T-helper 22 cell (primary cell): ENCODE results near the gene F13B.
"Not testable (repeated sequence)": the region's sequence is repeated elsewhere in the genome, so short reads cannot be mapped to it uniquely, and the experiment has no call there.

ENCODE experiments used
- DNase-seq: peaks from one replicate; pipeline ENCODE4 v3.0.0-alpha.2; 2020; ENCODE audit warnings: low read depth

Gene F13B

DNA sequence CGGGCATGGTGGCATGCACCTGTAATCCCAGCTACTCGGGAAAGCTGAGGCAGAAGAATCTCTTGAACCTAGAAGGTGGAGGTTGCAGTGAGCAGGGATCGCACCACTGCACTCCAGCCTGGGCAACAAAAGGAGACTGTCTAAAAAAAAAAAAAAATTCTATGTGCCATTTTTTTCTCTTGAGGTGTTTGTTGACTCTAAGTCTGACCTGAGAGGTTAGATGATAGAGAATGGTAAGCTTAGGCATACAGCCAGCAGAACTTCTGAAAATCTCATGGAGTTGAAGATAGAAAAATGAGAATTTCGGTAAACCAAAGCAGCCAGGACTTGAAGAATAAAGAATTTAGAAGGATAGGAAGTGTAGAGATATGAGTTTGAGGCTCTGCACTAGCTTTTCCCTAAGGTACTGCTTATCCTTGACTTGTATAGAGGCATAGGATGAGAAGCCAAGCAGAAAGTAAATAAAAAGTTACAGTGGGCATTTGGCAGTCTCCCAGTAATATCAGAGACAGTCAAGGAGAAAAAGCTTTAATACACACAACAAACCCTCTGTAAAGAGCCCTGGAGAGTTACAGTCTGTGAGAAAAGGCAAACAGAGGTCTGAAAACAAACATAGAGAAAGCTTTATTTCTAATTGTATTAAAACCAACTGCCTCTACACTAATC is 24.3 kb downstream of the F13B start:
- DNase-seq = no peak

DNA sequence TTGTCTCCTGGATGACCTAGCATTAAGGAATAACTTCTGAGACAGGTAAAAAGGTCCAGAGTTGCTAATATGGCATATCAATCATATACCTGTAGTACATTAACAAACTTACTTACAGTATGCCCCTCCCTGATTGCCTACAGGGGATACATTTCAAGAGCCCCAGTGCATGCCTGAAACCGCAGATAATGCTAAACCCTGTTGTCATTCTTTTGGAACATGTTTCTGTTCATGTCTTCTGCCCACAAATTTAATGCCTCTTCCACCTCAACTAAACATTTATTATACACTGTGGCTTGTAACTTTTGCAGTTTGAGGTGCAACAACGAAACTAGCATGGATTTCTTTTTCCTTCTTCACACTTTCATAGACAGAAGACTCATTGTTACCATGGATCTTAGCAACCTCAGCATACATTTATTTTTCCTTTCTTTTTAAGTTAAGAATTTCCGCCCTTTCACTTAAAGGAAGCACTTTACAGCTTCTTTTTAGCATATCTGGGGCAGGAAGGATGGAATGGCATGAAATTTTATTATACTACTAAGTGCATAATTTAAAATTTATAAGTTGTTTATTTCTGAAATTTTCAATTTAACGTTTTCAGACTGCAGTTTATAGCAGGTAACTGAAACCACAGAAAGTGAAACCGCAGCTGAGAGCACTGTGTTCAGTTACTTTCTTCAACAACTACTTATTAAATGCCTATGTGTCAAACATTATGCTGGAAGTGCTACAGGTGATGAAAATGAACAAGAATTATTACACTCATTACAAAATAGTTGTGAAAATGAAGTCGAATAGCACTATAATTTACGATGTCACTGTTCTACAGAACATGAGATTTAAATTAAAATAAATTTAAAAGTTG is 25.3 kb downstream of the F13B start:
- DNase-seq = no peak

DNA sequence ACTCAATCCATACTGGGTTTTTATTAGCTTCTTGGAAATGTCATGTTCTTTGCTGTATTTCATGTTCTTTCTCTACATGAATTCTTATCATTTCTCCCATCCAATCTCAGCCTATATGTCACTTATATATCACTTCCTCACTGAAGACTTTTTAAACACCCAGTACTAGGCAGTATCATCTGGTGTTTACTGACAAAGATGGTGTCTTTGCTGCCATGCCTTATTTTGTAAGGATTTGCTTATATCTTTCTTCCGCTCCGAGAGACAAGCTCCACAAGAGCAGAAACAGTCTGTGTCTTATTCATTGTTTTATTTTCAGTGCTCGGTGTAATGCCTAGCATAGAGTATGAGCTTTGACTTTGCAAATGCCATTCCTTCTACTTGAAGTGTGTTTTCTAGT is 30.2 kb downstream of the F13B start:
- DNase-seq = no peak

DNA sequence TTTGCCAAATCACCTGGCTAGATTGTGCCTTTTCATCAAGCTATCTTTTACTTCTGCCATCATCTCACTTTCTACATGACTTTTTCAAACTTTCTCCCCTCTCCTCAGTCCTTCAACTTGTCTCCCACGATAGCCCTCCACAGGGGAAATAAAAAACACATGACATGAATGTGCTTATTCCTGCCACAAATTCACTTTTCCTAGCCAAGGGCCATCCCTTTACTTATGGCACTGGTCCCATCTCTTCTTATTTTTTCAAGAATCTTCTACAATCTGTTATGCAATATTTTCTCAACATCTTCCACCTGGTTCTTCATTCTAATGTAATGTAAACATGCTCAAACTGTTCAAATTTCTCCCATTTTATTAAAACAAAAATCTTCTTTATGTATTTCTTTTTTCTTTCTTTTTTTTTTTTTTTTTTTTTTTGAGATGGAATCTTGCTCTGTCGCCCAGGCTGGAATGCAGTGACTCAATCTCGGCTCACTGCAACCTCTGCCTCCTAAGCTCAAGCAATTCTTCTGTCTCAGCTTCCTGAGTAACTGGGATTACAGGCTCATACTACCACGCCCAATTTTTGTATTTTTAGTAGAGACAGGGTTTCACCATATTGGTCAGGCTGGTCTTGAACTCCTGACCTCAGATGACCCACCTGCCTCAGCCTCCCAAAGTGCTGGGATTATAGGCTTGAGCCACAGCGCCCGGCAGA is 32.3 kb downstream of the F13B start:
- not testable (repeated sequence) for DNase-seq

DNA sequence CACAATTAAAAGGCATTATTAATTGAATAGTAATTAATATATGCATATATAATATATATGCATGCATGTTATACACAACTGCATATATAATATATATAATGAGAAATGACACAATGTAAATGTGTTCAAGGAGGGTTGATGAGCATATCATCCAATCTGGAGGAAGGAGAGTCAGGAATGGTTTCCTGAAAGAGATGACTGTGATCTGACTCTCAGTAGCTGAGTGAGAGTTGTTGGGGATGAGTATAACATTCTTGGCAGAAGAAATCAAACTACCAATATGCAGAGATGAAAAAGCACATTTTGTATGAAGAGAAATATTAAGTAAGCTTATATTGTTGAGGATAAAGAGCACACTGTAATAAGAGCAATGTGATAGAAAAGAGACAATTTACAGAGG is 37.3 kb downstream of the F13B start:
- DNase-seq = no peak

DNA sequence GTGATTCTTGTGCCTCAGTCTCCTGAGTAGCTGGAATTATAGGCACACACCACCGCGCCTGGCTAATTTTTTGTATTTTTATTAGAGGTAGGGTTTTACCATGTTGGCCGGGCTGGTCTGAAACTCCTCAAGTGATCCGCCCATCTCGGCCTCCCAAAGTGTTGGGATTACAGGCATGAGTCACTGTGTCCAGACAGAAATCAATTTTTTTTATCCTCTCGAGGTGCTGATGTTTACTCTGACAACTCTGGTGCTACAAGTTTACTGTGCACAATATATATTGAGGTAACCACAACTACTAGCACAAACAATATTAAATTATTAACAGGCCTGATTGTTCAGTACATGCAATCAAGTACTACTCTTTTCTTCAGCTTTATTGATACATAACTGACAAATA is 39.7 kb downstream of the F13B start:
- no peak for DNase-seq

DNA sequence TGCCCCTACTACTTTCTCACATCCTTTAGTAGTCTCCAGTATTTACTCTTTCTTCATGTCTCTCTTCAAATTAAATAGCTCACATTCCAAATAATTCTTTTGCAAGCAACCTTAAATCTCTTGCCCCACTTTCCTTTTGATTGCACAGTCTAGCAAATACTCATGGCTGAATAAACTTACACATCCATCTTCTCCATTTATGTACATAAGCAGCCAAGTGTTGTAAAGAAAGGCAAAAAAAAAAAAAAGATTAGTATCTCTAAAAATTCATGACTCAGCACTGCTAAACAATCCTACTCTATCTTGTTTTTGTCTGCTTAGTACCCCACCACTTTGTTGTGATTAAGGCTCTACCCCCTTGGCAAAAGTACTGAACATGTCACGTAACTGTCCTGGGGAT is 42.6 kb downstream of the F13B start:
- DNase-seq = no peak

DNA sequence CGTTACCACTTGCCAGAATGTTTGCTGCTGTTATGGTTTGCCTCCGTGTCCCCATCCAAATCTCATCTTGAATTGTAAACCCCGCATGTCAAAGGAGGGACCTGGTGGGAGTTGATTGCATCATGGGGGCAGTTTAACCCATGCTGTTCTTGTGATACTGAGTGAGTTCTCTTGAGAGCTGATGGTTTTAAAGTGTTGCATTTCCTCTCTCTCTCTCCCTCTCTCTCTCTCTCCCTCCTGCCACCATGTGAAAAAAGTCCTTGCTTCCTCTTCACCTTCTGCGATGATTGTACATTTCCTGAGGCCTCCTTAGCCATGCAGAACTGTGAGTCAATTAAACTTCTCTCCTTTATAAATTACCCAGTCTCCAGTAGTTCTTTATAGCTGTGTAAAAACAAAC is 45.3 kb downstream of the F13B start:
- no peak for DNase-seq

DNA sequence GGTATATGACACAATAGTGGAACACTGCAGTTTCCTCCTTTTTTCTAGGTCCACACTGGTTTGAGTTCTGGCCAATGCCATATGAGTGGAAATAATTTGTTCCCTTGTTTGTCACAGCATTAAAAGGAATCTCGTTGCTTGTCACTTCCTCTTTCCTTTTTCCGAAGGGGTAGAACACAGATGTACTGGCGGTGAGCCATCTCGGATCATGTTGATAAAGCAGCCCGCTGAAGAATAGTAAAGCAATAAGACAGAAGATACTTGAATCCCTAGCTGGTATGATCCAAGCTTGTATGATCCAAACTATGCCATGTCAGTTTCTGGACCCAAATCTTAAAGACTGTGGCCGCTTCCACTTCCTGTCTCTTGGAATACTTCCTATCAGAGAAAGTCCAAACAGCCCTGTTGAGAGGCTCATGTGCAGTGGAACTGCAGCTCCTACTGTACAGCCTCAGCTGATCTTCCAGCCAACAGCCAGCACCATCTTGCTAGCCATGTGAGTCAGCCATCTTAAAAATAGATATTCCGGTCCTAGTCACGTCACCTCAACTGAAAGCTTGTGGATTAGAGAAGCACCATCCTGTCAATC is 49.4 kb downstream of the F13B start:
- no peak for DNase-seq

DNA sequence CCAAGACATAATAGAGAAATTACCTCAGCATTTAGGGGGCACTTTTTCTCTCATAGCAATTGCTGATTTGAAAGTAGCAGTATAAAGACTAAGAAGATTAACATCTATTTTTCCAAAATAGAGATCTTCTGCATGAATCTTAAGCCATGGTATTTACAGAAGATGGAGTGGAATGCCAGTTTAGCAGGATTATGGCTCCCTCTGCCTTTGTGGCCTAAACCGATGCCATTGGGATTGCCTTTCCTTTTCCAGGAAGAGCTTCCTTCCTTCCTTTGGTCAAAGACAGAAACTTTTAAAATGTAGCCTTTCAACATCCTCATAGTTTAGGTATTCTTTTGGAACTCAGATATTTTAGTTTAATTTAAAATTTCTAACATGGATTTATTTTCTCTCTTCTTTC is 50.3 kb downstream of the F13B start:
- DNase-seq = no peak

DNA sequence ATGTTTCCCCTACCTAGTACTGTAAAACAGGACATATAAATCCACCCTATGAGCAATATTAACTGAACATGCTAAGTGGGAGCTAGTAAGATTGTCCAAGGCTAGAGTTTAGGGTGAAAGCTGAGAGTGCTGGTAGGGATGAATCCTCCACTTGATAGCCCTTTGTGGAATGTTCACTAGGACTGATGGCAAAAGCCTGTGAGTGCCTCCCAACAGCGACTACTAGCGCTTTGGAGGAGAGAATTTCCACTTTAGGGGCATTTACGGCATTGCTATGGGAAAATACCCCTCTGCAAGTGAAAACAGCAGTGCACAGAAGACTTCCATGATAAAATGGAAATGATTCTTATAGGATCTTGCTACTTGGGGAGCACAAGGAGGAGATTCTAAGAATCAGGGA is 53.8 kb downstream of the F13B start:
- no peak for DNase-seq

DNA sequence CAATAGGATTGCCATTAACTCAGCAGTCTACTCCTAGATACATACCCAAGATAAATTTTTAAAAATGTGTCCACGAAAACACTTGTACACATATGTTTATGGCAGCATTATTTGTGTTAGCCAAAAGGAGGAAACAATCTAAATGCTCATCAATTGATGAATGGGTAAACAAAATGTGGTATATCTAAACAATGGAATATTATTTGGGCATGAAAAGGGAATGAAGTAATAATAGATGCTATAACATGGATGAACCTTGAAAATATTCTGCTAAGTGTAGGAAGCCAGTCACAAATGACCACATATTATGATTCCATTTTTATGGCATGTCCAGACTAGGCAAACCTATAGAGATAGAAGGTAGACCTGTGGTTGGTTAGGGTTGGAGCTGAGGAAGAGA is 55.4 kb downstream of the F13B start:
- DNase-seq = no peak

DNA sequence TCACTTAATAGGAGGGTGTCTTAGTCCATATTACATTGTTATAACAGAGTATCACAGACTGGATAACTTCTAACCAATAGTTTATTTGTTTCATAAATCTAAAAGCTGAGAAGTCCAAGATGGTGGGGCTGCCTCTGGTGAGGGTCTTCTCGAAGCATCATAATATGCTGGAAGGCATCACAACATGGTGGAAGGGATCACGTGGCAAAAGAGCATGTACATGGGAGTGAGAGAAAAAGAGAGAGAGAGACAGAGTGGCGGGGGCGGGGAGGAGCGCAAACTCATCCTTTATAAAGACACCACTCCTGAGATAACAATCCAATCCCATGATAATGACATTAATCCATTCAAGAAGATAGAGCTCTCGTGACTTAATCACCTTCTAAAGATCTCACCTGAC is 58.2 kb downstream of the F13B start:
- no peak for DNase-seq

DNA sequence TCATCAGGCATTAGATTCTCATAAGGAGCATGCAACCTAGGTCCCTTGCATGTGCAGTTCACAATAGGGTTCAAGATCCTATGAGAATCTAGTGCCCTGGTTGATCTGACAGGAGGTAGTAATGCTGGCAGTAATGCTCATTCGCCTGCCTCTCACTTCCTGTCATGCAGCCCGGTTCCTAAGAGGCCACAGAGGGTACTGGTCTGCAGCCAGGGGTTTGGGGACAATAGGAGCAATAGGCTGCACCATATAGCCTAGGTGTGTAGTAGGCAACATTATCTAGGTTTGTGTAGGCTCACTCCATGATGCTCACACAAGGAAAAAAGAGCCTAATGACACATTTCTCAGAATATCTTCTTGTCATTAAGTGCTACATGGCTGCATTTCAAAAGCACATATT is 63.9 kb downstream of the F13B start:
- no peak for DNase-seq

DNA sequence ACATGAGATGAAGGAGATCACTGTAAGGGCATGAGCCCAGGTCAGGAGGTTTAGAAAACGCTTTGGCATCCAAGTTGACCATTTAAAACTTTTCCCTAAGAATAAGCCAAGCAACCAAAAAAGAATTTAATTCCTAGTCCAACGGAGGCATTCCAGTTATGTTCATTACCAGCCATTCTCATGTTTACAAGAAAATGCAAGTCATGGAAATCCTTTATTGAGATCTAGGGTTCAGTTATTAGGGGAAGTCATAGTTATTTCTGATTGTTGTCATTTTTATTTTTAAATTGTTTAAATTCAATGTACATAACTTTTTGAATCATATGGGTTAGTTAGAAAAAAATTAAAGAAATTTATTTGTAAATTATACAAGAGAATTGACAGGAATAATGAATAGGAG is 65.2 kb downstream of the F13B start:
- DNase-seq = no peak

DNA sequence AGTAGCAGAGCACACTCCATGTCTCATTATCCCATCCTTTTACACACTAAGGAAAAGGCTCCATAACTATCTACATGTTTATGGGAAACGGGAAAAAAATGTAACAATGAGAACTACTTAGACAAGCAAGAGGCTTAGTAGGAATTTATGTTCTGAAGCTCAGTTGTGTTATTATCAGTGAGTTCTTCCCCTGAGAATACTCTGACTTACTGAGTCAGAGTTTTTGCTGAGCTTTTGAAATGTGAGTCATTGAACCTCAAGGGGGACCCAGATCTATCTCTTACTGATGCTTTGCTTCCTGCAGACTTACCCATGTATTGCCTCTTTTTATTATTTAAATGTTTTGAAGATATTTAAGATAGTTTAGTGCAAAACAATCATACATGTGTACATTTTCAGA is 69.6 kb downstream of the F13B start:
- DNase-seq = no peak

DNA sequence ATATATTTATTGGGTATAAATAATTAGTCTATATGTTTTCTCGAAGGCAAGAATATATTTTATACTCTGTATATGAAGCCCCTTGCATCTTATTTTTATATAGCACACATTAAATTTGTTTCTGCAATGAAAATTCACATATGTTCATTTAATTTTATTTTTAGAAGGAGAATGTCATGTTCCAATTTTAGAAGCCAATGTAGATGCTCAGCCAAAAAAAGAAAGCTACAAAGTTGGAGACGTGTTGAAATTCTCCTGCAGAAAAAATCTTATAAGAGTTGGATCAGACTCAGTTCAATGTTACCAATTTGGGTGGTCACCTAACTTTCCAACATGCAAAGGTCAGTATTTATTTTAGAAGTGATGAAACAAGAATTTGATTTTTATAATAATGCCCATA is 73.1 kb downstream of the F13B start:
- DNase-seq = no peak

DNA sequence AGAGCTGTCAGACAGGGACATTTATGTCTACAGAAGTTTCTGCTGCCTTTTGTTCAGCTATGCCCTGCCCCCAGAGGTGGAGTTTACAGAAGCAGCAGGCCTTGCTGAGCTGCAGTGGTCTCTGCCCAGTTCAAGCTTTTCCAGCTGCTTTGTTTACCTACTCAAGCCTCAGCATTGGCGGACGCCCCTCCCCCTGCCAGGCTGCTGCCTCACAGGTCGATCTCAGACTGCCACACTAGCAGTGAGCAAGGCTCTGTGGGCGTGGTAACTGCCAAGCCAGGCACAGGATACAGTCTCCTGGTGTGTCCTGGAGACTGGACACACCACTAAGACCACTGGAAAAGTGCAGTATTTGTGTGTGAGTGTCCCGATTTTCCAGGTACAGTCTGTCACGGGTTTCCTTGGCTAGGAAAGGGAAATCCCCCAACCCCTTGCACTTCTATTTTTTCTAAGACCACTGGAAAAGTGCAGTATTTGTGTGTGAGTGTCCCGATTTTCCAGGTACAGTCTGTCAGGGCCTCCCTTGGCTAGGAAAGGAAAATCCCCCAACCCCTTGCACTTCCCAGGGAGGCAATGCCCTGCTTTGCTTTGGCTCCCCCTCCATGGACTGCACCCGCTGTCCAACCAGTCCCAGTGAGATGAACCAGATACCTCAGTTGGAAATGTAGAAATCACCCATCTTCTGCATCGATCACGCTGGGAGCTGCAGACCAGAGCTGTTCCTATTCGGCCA is 75.0 kb downstream of the F13B start:
- DNase-seq = not testable (repeated sequence)
